H1 (cell line): ENCODE data around the gene MRPL41. TPM values are rescaled to one million over a fixed set of nuclear protein-coding genes. Genes with fewer than 3 reads are reported as not detected.

Experiments
- ASH2L ChIP-seq: fragments of 200-600, 300-600 bp; sonication (generic); IDR thresholded peaks from one replicate; pipeline ENCODE4 v1.7.1; 2017; ENCODE audit warnings: low read length
- CHD1 ChIP-seq: IDR thresholded peaks from 2 replicates; pipeline ENCODE4 v1.6.1; 2012; ENCODE audit warnings: low read depth, low read length, improper control_type of control experiment
- EZH2 ChIP-seq: fragments of 200-600 bp; sonication (generic); IDR thresholded peaks from 2 replicates; pipeline ENCODE4 v1.7.1; 2012; ENCODE audit warnings: low read depth, mild to moderate bottlenecking, moderate library complexity, low read length, inconsistent platforms; ENCODE audit not compliant: severe bottlenecking
- FOSL1 ChIP-seq: IDR thresholded peaks from 2 replicates; pipeline ENCODE4 v1.6.1; 2011; ENCODE audit warnings: mild to moderate bottlenecking, low read depth, low read length, moderate library complexity; ENCODE audit not compliant: insufficient read depth
- HDAC6 ChIP-seq: IDR thresholded peaks from one replicate; pipeline ENCODE4 v1.7.1; 2012; ENCODE audit warnings: low read depth, mild to moderate bottlenecking, inconsistent platforms, low read length, moderate library complexity
- KDM5A ChIP-seq: fragments of 200-600 bp; IDR thresholded peaks from 2 replicates; pipeline ENCODE4 v1.7.1; 2012; ENCODE audit warnings: mild to moderate bottlenecking, low read length, inconsistent platforms, mixed read lengths
- RNF2 ChIP-seq: fragments of 200-900, 300-1000 bp; sonication (generic); IDR thresholded peaks from 2 replicates; pipeline ENCODE4 v1.7.1; 2016; ENCODE audit warnings: borderline replicate concordance, low read depth, mild to moderate bottlenecking, antibody characterized with exemption, low read length; ENCODE audit not compliant: poor library complexity, severe bottlenecking; ENCODE audit errors: missing control alignments
- SIN3A ChIP-seq, 2 experiments: IDR thresholded peaks in 1 of 2; conservative IDR thresholded peaks in 1 of 2; 2 replicates each; pipeline ENCODE4 v1.6.1; 2011 to 2012; ENCODE audit warnings: low read length in 2 of 2, improper control_type of control experiment in 1 of 2, low read depth in 1 of 2, mild to moderate bottlenecking in 1 of 2
- SIX5 ChIP-seq: IDR thresholded peaks from 2 replicates; pipeline ENCODE4 v1.6.1; 2011; ENCODE audit warnings: mild to moderate bottlenecking, low read depth, low read length
- SP1 ChIP-seq: IDR thresholded peaks from 2 replicates; pipeline ENCODE4 v1.6.1; 2011; ENCODE audit warnings: low read depth, low read length
- SP4 ChIP-seq: IDR thresholded peaks from 2 replicates; pipeline ENCODE4 v1.6.1; 2012; ENCODE audit warnings: low read length, inconsistent platforms
- TBP ChIP-seq: IDR thresholded peaks from 2 replicates; pipeline ENCODE4 v1.6.1; 2011; ENCODE audit warnings: low read depth, low read length, improper control_type of control experiment
- polyA plus RNA-seq, 7 experiments: library from polyadenylated mRNA; depleted of rRNA in 3 of 7; stranded (reverse) in 5 of 7; unstranded in 2 of 7; fragments of >200 nt in 5 of 7; fragments of 200-250 nt in 2 of 7; gene quantifications; 1 replicate in 5 of 7; 2 replicates in 1 of 7; 4 replicates in 1 of 7; pipeline versions ENCODE4 v1.2.1 to v1.2.3, GENCODE V29; 2011 to 2013; ENCODE audit warnings: missing spikeins in 2 of 7, mixed read lengths in 2 of 7
- total RNA-seq: library from RNA; stranded (reverse); fragmentation: NEBNext Ultra II Directional; extraction: Animal tissue kit (Norgen Biotek cat#: 25700); gene quantifications from 2 replicates; pipeline ENCODE4 v1.2.1, GENCODE V29; 2021

Gene MRPL41
- total and polyA plus RNA-seq, 2 of the 8 experiments (the other 6 are each of a cell fraction or from before 2014, with no cell fraction given) = 47.2 to 58.1 TPM

DNA sequence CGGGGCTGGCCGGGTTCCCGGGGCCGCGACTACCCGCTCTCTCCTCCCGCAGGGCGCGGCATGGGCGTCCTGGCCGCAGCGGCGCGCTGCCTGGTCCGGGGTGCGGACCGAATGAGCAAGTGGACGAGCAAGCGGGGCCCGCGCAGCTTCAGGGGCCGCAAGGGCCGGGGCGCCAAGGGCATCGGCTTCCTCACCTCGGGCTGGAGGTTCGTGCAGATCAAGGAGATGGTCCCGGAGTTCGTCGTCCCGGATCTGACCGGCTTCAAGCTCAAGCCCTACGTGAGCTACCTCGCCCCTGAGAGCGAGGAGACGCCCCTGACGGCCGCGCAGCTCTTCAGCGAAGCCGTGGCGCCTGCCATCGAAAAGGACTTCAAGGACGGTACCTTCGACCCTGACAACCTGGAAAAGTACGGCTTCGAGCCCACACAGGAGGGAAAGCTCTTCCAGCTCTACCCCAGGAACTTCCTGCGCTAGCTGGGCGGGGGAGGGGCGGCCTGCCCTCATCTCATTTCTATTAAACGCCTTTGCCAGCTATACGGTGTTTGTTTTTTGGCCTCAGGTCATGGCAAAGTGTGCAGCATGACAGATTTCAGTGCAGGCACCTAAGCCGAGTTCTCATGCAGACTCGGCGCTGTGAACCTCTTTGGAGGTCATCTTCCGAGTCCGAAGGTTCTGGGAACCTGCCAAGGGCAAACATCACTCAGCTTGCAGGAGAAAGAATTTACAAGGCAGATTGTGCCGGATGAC lies 516 bp downstream of the MRPL41 start (continued):
- TF ChIP-seq CHD1 (no peak), SIN3A (conservative IDR thresholded peaks at IDR 0.05 in 1 of 2, IDR thresholded peaks at IDR 0.05 in 1 of 2; ENCODE audit: low read depth in 1 of 2, low read length in 2 of 2) (0 out of 4 replicates have a peak, but pooled peaks of 1 of the 2 experiments have one; percentile 62), SP1 (0 out of 2 replicates have a peak, but pooled peaks have one; percentile 11), SIX5 (no peak), EZH2 (no peak), FOSL1 (no peak), RNF2 (no peak), TBP (0 out of 2 replicates have a peak, but pooled peaks have one; percentile 1), ASH2L (no peak), SP4 (no peak), KDM5A (0 out of 2 replicates have a peak, but pooled peaks have one; percentile 33), HDAC6 (no peak)
- TF ChIP-seq, all 59 proteins: peak for 9
